ENCODE data around the gene MANEAL. TPM values are rescaled to one million over a fixed set of nuclear protein-coding genes. Genes with fewer than 3 reads are reported as not detected.

Gene MANEAL
- polyA plus RNA-seq, 3 donors: 3.7 to 4.9 (median 4.7) TPM

GRCh38 chr1:37822906-37823815, 29.5 kb downstream of the MANEAL start:
- no peak for DNase-seq (ENCODE audit: low read depth in 3 of 3, low spot score in 2 of 3)

GRCh38 chr1:37824001-37824400, 30.4 kb downstream of the MANEAL start:
- DNase-seq (ENCODE audit: low read depth in 3 of 3, low spot score in 2 of 3): no peak

GRCh38 chr1:37825506-37825905, 31.9 kb downstream of the MANEAL start:
- DNase-seq (ENCODE audit: low read depth in 3 of 3, low spot score in 2 of 3): no peak

- DNase-seq (ENCODE audit: low read depth in 3 of 3, low spot score in 2 of 3): no peak
These were observed 34.9 kb downstream of the MANEAL start for GRCh38 chr1:37828410-37829074.

- no peak for DNase-seq (ENCODE audit: low read depth in 3 of 3, low spot score in 2 of 3)
These were observed 37.5 kb downstream of the MANEAL start for GRCh38 chr1:37831109-37831508.

- no peak for DNase-seq (ENCODE audit: low read depth in 3 of 3, low spot score in 2 of 3)
These were observed 38.2 kb downstream of the MANEAL start for GRCh38 chr1:37831809-37832208.

GRCh38 chr1:37836788-37837187, 43.1 kb downstream of the MANEAL start:
- DNase-seq (ENCODE audit: low read depth in 3 of 3, low spot score in 2 of 3): no peak

GRCh38 chr1:37839676-37840075, 46.0 kb downstream of the MANEAL start:
- no peak for DNase-seq (ENCODE audit: low read depth in 3 of 3, low spot score in 2 of 3)

- DNase-seq (ENCODE audit: low read depth in 3 of 3, low spot score in 2 of 3): no peak
These were observed 47.1 kb downstream of the MANEAL start for GRCh38 chr1:37840711-37841110.

- no peak for DNase-seq (ENCODE audit: low read depth in 3 of 3, low spot score in 2 of 3)
These were observed 48.0 kb downstream of the MANEAL start for GRCh38 chr1:37841652-37842051.

- no peak for DNase-seq (ENCODE audit: low read depth in 3 of 3, low spot score in 2 of 3)
These were observed 50.9 kb downstream of the MANEAL start for GRCh38 chr1:37844536-37844935.

- no peak for DNase-seq (ENCODE audit: low read depth in 3 of 3, low spot score in 2 of 3)
These were observed 51.5 kb downstream of the MANEAL start for GRCh38 chr1:37845049-37845646.

GRCh38 chr1:37845786-37846185, 52.1 kb downstream of the MANEAL start:
- no peak for DNase-seq (ENCODE audit: low read depth in 3 of 3, low spot score in 2 of 3)

GRCh38 chr1:37846647-37847339, 53.1 kb downstream of the MANEAL start:
- no peak for DNase-seq (ENCODE audit: low read depth in 3 of 3, low spot score in 2 of 3)

GRCh38 chr1:37849480-37849879, 55.8 kb downstream of the MANEAL start:
- no peak for DNase-seq (ENCODE audit: low read depth in 3 of 3, low spot score in 2 of 3)

GRCh38 chr1:37850352-37850955, 56.8 kb downstream of the MANEAL start:
- DNase-seq (ENCODE audit: low read depth in 3 of 3, low spot score in 2 of 3): no peak

Other genes with a start within 250 kb of the MANEAL start
- 10 to 100 TPM; 13.4 to 15.1 (median 13.4) TPM for gene SNIP1, start 239.6 kb upstream of the MANEAL start, polyA plus RNA-seq (ENCODE audit: insufficient read length in 3 of 3)
- gene DNALI1, start 236.9 kb upstream of the MANEAL start, polyA plus RNA-seq (ENCODE audit: insufficient read length in 3 of 3): 10 to 100 TPM; 64.4 to 71.2 (median 66.9) TPM
- 10 to 100 TPM; 79.7 to 90.0 (median 85.8) TPM for gene GNL2, start 197.9 kb upstream of the MANEAL start, polyA plus RNA-seq (ENCODE audit: insufficient read length in 3 of 3)
- 1 to 10 TPM; 4.1 to 6.3 (median 5.6) TPM for gene RSPO1, start 159.0 kb upstream of the MANEAL start, polyA plus RNA-seq (ENCODE audit: insufficient read length in 3 of 3)
- 10 to 100 TPM; 18.0 to 18.8 (median 18.3) TPM for gene CDCA8, start 101.3 kb upstream of the MANEAL start, polyA plus RNA-seq (ENCODE audit: insufficient read length in 3 of 3)
- gene EPHA10, start 28.7 kb upstream of the MANEAL start, polyA plus RNA-seq (ENCODE audit: insufficient read length in 3 of 3): under 1 TPM; 0.06 to 0.11 (median 0.08) TPM
- gene C1orf122, start 13.9 kb downstream of the MANEAL start, polyA plus RNA-seq (ENCODE audit: insufficient read length in 3 of 3): 10 to 100 TPM; 18.0 to 25.1 (median 21.3) TPM
- gene YRDC, start 14.4 kb downstream of the MANEAL start, polyA plus RNA-seq (ENCODE audit: insufficient read length in 3 of 3): 10 to 100 TPM; 13.1 to 14.0 (median 13.4) TPM
- gene MTF1, start 65.7 kb downstream of the MANEAL start, polyA plus RNA-seq (ENCODE audit: insufficient read length in 3 of 3): 1 to 10 TPM; 8.5 to 9.7 (median 8.8) TPM
- 10 to 100 TPM; 17.0 to 18.9 (median 17.8) TPM for gene INPP5B, start 153.2 kb downstream of the MANEAL start, polyA plus RNA-seq (ENCODE audit: insufficient read length in 3 of 3)
- gene SF3A3, start 196.2 kb downstream of the MANEAL start, polyA plus RNA-seq (ENCODE audit: insufficient read length in 3 of 3): 100 to 1,000 TPM; 108 to 122 (median 117) TPM
- gene FHL3, start 211.7 kb downstream of the MANEAL start, polyA plus RNA-seq (ENCODE audit: insufficient read length in 3 of 3): 10 to 100 TPM; 15.7 to 17.3 (median 16.7) TPM
- 10 to 100 TPM; 41.7 to 45.8 (median 45.7) TPM for gene UTP11, start 218.9 kb downstream of the MANEAL start, polyA plus RNA-seq (ENCODE audit: insufficient read length in 3 of 3)